AG09319 (cell line): ENCODE data around the gene PPP2R5A.
A peak's percentile ranks its signal among the peaks of the same experiment; 100 is the strongest.

Experiments used
- DNase-seq: peaks from one replicate; pipeline ENCODE4 v3.0.0-alpha.2; 2010; ENCODE audit warnings: low read depth; ENCODE audit errors: extremely low read depth
- CTCF ChIP-seq: IDR thresholded peaks from 2 replicates; pipeline ENCODE4 v1.5.1; 2011; ENCODE audit warnings: low read depth, mild to moderate bottlenecking, inconsistent platforms, low read length, moderate library complexity

The PPP2R5A gene

GRCh38 chr1:212284744-212285684 lies at the start of gene PPP2R5A:
PPP2R5A (plus strand) TSS chr1:212285410; CDS start chr1:212286111, 701 bp downstream.
- DNase-seq, result peak; percentile 98
- peak; percentile 3; the same call in 1 of the 2 replicates for TF ChIP-seq CTCF

GRCh38 chr1:212235857-212236256 lies 49.4 kb upstream of the PPP2R5A start:
- no peak for DNase-seq
- TF ChIP-seq CTCF, result no peak

- DNase-seq, result no peak
These were observed 48.5 kb upstream of the PPP2R5A start for GRCh38 chr1:212236664-212237220.

GRCh38 chr1:212237651-212238050 lies 47.6 kb upstream of the PPP2R5A start:
- DNase-seq, result no peak
- no peak for TF ChIP-seq CTCF

More at GRCh38 chr1:212236664-212237220, 48.5 kb upstream of the PPP2R5A start:
- TF ChIP-seq CTCF, result no peak

- TF ChIP-seq CTCF, result no peak
- no peak for DNase-seq
These were observed 46.7 kb upstream of the PPP2R5A start for GRCh38 chr1:212238552-212238951.

GRCh38 chr1:212241501-212241900 lies 43.7 kb upstream of the PPP2R5A start:
- no peak for TF ChIP-seq CTCF

GRCh38 chr1:212241957-212242287 lies 43.3 kb upstream of the PPP2R5A start:
- DNase-seq, result no peak
- TF ChIP-seq CTCF, result no peak

More at GRCh38 chr1:212241501-212241900, 43.7 kb upstream of the PPP2R5A start:
- DNase-seq, result no peak
